ENCODE data around the gene CX3CR1.

The CX3CR1 gene

DNA sequence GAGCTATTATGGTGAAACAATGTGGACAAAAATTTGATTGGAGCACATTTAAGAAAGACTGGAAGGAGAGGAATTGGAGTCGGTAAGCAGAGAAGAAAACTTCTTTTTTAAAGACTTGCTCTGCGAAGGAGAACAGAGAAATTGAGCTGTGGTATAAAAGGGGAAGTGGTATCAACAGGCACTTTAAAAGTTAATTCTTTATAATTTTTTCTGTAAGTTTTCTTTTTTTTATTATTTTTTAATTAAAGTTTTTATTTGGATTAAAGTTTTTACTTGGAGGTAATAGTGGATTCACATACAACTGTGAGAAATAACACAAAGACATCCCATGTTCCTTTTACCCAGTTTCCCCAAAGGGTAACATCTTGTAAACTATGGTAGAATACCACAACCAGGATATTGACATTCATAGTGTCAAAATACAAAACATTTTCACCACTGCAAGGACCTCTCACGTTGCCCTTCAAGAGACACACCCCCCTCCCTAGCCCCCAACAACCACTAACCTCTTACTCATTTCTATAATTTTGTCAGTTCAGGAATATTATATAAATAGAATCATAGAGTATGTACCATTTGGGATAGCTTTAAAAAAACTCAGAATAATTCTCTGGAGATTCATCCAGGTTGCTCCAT lies 53.6 kb downstream of the CX3CR1 start:
- H3K4me3 ChIP-seq (ENCODE audit: low read depth, low read length) = no peak overlapping the region

DNA sequence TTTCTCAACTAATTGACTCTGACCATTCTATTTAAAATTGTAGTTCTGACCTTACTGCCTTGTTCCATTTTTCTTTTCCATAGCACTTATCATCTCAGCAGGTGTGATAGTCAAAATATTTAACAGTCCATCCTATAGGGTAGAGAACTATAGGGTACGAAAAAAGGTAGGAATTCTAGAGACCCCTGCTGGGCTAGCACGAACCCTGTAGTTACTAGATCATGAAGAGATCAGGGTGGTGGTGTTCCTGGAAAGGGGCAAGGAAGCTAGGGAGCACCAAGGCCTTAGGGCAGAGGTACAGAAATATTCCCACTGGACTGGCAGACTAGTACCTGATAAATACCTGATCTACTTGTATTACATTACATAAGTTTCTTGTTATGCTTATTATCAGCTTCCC lies 55.5 kb downstream of the CX3CR1 start:
- H3K4me3 ChIP-seq (ENCODE audit: low read depth, low read length) = no peak overlapping the region

DNA sequence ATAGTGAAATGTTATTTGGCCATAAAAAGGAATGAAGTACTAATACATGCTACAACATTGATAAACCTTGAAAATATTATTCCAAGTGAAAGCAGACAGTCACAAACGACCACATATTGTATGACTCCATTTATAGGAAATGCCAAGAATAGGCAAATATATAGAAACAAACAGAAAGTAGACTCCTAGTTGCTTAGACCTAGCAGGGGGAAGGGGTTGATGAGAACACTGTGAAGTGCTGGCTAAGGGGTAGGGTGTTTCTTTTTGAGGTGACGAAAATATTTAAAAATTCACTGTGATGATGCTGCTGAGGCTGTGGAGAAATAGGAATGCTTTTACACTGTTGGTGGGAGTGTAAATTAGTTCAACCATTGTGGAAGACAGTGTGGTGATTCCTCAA lies 56.9 kb downstream of the CX3CR1 start:
- H3K4me3 ChIP-seq (ENCODE audit: low read depth, low read length) = no peak overlapping the region

DNA sequence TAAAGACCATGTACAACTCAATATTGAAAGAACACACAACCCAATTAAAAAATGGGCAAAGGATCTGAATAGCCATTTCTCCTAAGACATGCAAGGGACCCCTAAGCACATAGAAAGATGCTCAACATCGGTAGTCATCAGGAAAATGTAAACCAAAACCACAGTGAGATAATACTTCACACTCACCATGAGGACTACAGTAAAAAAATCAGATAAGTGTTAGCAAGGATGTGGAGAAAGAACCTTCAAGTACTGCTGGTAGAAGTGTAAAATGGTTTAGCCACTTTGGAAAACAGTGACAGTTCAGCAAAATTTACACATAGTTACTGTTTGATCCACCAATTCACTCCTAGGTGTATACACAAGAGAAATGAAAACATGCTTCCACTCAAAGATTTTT lies 57.4 kb downstream of the CX3CR1 start:
- H3K4me3 ChIP-seq (ENCODE audit: low read depth, low read length) = no peak overlapping the region

DNA sequence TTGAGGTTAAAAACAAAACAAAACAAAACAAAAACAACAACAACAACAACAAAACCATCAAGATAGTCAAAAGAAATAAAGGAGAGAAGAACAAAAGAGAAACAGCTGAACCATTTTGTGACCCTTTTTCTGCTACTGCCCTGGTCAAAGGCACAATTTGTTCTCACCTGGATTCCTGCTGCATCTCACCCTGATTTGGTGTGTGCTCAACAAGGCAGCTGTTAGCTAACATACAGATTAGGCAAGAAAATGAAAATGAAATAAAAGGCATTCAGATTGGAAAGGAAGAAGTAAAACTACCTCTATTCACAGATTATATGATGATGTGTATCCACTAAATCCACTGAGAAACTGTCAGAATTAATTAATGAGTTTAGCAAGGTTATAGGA lies 58.7 kb downstream of the CX3CR1 start:
- no peak overlapping the region for H3K4me3 ChIP-seq (ENCODE audit: low read depth, low read length)

DNA sequence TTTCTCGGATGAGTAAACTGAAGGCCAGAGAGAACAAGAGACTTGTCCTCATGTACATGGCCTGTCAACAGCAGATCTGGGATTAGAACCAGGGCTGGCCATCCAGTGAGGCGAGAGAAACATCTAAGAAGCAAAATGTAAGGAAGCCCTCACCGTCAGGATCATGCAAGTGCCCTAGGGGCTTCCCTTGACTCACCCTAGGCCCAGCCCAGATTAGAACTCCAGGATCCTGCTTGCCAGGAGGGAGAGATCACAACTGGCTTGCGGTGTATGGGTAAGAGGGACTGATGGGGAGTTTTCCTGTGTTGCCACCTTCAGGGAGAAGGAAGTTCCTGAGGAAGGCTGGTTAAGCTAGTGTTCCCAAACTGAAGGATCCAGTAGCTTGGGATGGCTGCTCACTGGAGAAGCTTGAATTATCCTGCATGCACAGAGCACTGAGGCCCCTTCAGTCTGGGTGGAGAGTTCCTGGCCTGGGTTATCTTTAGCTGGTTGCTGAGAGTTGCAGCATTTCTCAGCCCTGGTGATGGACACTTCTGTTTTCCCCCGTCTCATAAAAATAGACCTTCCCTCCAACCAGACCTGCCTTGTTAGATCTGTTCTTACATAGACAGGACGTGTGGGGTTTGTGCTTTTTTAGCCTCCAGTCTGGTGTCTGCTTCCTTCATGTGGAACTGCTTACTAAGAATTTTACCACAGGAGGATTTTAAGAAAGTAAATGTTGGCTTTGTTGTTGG lies 59.3 kb downstream of the CX3CR1 start:
- no peak overlapping the region for H3K4me3 ChIP-seq (ENCODE audit: low read depth, low read length)

DNA sequence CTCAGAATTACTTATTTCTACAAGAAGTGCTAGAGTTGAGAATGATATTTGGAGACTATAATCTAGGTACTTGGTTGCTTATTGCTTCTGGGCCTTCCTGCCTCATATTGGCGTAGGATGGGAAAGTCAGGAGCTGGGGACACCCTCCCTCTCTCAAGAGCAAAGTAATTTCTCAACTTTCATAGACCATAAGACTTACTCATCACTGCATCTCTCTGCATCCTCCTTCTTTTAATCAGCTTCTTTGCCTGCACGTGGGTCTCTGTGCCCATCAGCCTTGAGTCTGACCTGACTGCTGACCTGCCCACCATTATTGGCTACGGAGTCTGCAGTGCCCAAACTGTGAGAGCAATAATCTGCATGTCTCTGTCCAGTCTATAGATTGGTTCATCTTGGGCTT lies 60.1 kb downstream of the CX3CR1 start:
- H3K4me3 ChIP-seq (ENCODE audit: low read depth, low read length) = no peak overlapping the region

DNA sequence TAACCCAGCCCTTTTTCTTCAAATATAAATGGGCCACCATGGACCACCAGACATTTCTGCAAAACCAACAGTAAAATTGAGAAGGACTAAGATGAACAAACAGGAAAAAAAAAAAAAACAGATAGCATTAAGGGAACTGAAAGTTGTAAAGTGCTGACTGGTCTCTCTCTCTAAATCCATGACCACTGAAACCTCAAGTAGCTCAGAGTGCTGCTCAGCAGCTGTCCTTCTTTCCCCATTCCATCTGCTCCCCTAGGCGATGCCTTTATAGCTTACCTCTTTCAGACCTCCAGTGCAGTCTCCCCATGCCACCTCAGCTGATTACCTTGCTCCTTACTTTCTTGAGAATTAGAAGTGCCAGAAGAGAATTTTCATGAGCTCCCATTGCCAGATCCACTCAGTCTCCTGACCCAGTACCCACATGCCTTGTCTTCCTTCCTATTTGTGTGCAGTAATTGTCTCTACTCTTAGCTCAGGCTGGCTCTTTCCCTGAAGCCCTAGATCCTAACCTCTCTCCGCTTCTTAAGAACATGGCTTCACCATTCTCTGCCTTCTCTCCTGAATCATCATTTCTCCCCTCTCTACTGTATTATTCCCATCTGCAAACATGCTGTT lies 63.6 kb downstream of the CX3CR1 start:
- H3K4me3 ChIP-seq (ENCODE audit: low read depth, low read length) = no peak overlapping the region

DNA sequence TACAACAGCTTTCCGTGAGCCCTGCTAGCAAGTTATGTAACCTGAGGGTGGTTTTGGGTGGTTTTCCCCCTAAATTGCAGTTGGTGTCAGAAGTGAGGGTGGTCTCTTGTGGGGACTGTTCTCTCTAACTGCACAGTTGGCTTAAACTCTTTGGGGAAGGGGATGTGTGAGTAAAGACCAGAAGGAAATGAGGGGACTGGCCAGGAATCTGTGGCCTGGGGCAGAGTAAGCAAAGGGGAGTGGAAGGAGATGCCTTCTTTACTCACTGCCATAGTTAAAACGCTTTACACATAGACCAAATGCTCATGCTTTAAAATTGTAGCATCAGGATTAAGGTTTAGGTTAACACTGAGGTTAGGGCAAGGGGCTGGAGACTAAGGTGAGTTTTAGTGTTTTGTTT lies 66.2 kb downstream of the CX3CR1 start:
- H3K4me3 ChIP-seq (ENCODE audit: low read depth, low read length) = no peak overlapping the region

Measured in iPS-11a (cell line).